NCI-H2107 (cell line): Measurements from ENCODE around the gene BCL2L11.

Experiments used
- DNase-seq: peaks from one replicate; lab custom pipeline; 2025; lab: John Stamatoyannopoulos, UW

Gene BCL2L11

GRCh38 chr2:111117598-111118480, 2.9 kb upstream of the BCL2L11 start:
- DNase-seq, result no peak

DNA sequence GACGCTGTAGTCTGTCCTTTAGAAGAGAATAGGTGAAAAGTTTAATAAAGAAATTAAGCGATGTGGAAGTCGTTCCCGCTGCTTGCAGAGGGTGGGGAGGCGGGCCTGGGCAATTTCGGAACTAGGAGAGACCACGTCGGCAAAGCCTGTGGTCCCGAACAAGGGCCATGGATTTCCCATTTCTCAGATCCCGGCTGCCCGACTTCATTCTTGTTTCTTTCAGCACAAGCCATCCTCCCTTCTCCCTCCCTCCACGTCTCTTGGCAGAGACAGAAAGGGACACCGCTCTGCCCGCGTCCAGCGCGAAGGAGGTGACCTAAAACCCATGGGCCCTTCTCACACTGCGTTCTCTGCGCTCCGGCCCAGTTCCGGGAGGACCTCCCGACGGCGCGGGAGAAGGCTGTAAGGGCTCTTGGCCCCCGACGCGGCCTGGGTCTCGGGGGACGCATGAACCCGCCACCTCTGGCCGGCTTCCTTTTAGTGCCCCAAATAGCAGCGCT, 2.2 kb upstream of the BCL2L11 start:
- no peak for DNase-seq

DNA sequence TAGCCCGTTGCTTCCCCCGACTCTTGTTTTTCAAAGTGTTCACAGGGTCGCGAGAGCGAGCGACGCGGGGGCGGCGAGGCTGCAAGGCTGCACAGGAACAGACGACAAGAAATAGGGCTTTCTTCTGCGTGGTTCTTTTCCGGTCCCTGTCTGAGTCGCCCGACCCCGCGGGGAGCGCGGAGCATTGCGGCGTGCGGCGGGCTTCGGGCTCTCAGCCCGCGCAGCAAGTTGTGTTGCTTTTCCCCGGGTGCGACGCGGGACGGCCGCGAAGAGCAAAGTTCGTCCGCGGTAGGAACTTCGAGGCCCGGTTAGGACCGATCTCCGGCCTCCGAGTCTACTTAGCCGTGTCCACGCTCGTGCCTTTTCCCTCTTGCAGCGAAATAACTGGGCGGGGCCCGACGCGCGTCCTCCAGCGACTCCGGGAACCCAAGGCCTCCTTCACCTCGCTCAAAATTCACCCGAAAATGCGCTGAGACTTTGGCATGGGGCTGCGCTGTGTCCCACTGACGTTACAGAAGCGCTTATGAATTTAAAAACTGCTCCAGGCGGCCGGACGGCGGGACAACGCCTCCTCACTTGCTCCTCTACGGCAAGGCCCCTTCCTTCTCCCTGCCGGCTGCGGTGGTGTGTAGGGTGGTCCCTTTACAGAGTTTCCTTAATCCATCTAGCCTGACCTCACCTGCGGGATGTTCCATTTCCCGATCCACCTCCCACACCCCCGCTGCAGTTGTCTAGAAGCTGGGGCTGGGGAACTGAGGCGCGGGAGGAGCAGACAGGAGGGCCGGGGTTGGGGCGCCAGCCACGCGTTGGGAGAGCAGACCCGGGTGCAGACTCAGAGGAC, 1.5 kb upstream of the BCL2L11 start:
- no peak for DNase-seq

DNA sequence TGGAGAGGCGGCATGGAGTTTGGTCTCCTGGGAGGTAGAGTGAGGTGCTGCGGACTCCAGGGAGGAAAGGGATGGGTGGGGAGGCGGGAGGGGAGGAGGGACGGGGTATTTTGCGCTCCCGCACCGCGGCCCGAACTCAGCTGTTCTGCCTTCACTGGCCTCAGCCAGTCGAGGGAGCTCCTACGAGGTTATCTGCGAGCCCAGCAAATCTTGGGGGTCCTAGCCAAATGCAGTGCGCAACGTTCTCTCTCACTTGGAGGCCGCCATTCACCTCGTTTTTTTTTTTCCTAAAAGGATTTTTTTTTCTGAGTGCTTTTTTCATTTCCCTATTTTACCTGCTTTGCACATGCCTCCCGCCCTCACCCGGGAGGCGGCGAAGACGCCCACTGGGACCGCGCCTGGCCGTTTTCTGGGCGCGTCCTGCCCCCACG, 877 bp upstream of the BCL2L11 start:
- DNase-seq, result no peak

- peak; percentile 22 for DNase-seq
These were observed 514 bp downstream of the BCL2L11 start for GRCh38 chr2:111121028-111121827.

DNA sequence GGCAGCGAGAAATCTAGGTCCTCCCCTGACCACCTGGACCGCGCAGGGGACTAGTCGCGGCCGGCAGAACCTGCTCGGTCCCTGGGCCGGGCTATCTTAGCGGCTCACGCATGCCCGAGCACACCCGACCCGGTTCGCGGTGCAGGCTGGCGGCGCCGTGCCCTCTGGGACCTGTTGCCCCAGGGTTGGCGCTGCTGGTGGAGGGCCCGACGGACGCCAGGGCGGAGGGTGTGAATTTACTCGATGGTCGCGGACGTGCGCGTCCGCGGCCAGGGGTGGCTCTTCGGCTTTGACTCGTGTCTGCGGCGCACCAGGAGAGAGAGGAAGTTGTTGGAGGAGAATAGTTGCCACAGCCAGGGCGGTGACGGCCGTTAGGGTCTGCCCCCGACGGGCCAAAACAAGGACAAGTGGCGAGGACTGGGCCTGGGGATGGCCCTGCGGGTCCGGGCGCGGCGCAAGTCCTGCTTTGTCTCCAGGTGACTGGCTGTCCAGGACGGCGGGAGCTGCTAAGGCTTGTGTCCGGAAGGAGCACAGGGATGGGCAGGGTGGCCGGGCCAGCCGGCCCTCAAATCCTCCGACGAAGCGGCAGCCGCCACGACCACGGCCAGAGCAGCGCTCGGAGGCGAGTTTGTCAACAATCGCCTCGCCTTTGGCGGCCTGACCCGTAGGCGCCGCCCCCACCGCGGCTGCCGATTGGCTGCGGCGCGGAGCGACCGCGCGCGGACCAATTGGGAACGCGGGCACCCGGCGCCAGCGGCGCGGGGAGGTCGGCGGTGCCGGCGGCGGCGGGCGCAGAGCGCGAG, 1.3 kb downstream of the BCL2L11 start:
- DNase-seq, result peak; percentile 78

DNA sequence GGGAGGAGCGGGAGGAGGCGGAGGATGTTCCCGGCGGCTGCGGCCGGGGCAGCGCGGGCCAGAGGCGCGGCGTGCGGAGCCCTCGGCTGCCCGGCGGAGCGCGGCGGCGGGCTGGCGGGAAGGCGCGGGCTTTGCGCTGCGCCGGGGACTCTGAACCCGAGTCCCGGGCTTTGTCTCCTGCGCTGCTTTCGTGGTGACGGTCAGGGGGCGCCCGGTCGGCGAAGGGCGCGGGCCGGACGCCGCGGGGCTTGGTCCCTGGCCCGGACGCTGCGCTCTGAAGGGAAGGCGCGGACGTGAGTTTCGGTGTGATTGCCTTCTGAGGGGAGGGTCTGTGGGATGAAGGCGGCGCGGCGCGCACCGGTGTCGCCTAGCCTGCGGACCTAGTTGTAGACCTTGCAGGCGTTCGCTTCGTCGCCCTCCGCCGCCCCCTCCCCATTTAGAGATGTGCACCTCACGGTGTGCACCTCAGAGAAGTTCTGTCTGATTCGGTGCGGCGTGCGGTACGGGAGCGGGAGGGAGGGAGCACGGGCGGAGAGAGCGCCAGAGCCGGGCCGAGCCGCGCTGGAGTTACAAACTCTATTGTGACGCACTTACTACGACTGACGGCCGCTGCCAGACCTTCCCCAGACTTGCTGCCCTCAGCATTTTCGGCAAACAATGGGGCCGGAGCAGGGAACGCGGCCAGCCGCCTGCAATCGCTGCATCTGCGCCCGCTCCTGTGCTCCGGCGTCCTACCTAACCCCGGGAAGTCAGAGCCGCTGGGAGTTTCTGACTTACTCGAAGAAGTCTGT, 2.1 kb downstream of the BCL2L11 start:
- DNase-seq, result no peak

DNA sequence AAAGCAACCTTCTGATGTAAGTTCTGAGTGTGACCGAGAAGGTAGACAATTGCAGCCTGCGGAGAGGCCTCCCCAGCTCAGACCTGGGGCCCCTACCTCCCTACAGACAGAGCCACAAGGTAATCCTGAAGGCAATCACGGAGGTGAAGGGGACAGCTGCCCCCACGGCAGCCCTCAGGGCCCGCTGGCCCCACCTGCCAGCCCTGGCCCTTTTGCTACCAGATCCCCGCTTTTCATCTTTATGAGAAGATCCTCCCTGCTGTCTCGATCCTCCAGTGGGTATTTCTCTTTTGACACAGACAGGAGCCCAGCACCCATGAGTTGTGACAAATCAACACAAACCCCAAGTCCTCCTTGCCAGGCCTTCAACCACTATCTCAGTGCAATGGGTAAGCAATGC, 3.0 kb downstream of the BCL2L11 start:
- no peak for DNase-seq

GRCh38 chr2:111126581-111126980, 5.9 kb downstream of the BCL2L11 start:
- DNase-seq, result no peak

DNA sequence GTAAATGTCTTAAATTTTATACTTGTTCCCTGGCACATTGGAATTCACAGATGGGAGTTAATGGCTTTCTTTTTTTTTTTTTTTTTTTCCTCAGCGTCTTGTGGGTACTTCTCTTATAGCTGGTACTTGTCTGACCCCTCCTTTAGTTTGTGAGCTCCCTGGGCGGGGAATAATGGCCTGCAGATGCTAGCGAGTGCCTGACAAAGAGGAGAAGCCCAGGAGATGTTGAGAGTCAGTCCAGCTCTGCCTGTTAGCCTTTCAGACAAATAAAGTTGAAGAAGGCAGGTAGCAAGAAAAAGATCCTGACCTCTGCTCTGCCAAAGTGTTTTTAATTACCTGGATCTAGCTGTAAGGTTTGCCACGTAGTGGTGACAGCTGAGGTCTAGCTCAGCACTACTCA, 6.6 kb downstream of the BCL2L11 start:
- DNase-seq, result no peak

- DNase-seq, result no peak
These were observed 7.4 kb downstream of the BCL2L11 start for GRCh38 chr2:111128096-111128495.

GRCh38 chr2:111133603-111134002, 12.9 kb downstream of the BCL2L11 start:
- no peak for DNase-seq

DNA sequence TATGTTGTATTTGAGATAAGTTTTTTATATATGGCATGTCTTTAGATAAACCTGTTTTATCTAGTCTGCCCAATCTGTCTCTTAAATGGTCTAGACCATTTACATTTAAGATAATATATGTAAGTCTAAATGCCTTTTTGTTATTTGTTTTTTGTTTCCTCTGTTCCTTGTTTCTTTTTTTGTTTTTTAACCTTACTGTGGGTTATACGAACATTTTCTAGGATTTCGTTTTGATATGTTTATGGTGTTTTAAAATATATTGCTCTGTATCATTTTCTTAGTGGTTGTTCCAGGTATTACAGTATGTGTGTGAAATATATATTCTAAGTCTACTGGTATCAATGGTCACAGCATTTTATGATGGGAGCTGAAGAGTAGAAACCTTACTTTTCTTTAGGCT, 13.3 kb downstream of the BCL2L11 start:
- DNase-seq, result no peak

DNA sequence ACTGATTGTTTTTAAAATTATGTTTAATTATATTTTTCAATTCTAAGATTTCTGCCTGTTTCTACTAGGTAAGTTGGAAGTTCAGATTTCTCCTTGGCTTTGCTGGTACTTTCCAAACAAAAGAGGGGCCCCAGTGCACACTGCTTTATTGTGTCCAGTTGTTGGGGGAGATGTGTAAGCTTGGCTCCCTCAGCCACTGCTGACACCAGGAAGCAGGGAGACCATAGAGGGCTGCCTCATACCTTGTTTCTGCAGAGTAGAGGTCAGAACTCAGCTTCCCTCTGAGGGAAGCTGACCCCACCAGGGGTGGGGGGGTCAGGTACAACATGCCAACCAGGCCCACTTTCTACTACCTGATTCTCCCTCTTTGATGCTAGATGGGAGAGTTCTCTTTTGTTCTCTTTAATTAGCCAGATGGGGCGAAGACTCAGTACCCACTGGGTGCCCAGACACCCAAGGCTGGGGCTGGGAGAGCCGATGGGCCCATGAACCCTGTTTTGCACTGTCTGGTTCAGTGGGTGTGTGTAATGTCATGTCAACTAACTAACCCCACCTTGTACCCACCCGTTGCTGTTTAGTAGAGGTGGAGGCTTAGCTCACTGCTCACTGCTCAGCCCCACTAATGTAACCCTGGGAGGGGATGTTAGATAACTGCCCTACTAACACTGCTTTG, 14.7 kb downstream of the BCL2L11 start:
- DNase-seq, result no peak

DNA sequence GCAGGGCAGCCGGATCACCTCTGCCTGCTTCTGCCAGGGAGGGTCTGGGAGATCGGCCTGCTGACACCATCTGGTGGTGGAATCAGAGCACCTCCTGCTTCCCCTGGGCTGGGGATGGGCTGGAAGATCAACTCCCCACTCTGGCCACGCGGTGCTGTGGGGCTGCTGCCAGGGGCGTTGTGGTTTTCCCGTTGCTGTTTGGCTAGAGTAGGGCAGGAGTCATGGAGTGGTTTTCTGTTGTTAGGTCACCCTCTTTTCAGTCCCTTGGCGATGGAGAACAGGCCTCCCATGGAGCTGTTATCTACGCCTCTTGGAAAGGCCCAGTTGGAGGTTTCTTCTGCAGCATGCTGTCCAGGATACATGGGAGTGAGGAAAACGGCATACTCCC, 15.2 kb downstream of the BCL2L11 start:
- no peak for DNase-seq

DNA sequence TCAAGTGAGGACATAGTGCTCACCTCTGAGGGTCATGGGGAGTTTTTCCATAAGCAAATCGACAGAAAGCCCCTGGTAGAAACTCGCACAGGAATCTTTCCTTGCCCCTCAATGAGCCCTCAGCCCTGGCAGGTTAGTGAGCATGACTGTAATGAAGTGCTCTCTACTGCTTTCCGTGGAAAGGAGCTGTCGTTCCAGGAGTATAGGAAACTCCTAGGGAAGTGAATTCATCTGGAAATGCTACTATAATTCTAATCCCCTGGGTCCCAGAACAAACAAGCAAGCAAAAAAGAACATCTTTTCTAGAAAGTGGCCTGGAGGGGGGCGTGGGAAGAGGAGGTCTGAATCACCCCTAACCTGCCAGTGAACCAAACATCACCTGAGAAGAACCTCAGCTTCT, 18.1 kb downstream of the BCL2L11 start:
- no peak for DNase-seq

GRCh38 chr2:111139637-111140317, 19.1 kb downstream of the BCL2L11 start:
- no peak for DNase-seq

- no peak for DNase-seq
These were observed 20.1 kb downstream of the BCL2L11 start for GRCh38 chr2:111140815-111141214.

- DNase-seq, result no peak
These were observed 21.4 kb downstream of the BCL2L11 start for GRCh38 chr2:111142101-111142500.
